Gastroesophageal sphincter (tissue), 3 donors: ENCODE data around the gene ELAVL1.

Experiments used
- EP300 ChIP-seq: sonication (generic); formaldehyde crosslinking; IDR thresholded peaks from one replicate; pipeline ENCODE4 v1.6.1; 2017; ENCODE audit warnings: antibody characterized with exemption, mild to moderate bottlenecking
- POLR2A ChIP-seq, 2 donors: fragments of 450-650 bp; IDR thresholded peaks; one replicate each; pipeline ENCODE4 v1.6.1; 2017; ENCODE audit warnings: antibody characterized with exemption in 2 of 2, mild to moderate bottlenecking in 2 of 2, moderate library complexity in 1 of 2
- TF ChIP-seq, protein P1 (sequence below), 4 experiments: fragments of 200-600 bp in 2 of 4; fragments of 450-650 bp in 2 of 4; sonication (generic) in 1 of 4; IDR thresholded peaks; one replicate each; pipeline ENCODE4 v1.5.1; 2017 to 2019; ENCODE audit warnings: antibody characterized with exemption in 4 of 4, mild to moderate bottlenecking in 2 of 4, moderate library complexity in 2 of 4

- TF ChIP-seq POLR2A (IDR thresholded peaks at IDR 0.05) (no peak), EP300 (no peak)
- TF ChIP-seq, protein P1, sequence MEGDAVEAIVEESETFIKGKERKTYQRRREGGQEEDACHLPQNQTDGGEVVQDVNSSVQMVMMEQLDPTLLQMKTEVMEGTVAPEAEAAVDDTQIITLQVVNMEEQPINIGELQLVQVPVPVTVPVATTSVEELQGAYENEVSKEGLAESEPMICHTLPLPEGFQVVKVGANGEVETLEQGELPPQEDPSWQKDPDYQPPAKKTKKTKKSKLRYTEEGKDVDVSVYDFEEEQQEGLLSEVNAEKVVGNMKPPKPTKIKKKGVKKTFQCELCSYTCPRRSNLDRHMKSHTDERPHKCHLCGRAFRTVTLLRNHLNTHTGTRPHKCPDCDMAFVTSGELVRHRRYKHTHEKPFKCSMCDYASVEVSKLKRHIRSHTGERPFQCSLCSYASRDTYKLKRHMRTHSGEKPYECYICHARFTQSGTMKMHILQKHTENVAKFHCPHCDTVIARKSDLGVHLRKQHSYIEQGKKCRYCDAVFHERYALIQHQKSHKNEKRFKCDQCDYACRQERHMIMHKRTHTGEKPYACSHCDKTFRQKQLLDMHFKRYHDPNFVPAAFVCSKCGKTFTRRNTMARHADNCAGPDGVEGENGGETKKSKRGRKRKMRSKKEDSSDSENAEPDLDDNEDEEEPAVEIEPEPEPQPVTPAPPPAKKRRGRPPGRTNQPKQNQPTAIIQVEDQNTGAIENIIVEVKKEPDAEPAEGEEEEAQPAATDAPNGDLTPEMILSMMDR (IDR thresholded peaks at IDR 0.05) = no peak
Observed at GRCh38 chr19:8025316-8025715, 19.9 kb upstream of the ELAVL1 start.
